NOMO-1 treated with DMSO at 0.1 percent for 48 hours (cell line): ENCODE measurements around the gene PRR7.
A peak's percentile ranks its signal among the peaks of the same experiment; 100 is the strongest.

Source experiments
- DNase-seq: peaks from one replicate; lab custom pipeline; 2025; ENCODE audit not compliant: unreplicated experiment; lab: John Stamatoyannopoulos, UW

The PRR7 gene

DNA sequence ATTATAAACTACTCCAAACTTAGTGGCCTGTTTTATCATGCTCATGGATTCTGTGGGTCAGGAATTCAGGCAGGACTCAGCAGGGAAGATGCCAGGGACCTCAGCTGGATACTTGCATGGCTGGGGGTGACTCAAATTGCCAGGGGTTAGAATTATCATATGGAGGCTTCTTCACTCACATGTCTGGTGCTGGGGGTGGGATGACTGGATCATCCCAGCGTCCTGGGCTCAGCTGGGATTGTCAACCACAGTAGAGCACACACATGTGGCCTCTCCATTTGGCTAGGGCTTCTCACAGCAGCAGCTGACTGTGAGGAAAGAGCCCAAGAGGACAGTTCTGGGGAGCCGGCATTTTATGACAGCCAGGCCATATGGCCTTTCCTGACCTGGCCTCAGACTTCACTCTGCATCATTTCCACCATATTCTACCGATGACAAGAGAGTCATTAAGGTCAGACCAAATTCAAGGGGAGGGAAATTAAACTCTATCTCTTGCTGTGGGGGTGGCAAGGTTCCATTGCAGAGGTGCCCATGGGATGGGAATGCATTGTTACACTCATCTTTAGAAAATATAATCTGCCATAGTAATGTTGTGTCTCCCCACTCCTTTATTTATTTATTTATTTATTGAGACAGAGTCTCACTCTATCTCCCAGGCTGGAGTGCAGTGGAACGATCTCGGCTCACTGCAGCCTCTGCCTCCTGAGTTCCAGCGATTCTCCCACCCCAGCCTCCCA, 25.4 kb upstream of the PRR7 start:
- no peak for DNase-seq

DNA sequence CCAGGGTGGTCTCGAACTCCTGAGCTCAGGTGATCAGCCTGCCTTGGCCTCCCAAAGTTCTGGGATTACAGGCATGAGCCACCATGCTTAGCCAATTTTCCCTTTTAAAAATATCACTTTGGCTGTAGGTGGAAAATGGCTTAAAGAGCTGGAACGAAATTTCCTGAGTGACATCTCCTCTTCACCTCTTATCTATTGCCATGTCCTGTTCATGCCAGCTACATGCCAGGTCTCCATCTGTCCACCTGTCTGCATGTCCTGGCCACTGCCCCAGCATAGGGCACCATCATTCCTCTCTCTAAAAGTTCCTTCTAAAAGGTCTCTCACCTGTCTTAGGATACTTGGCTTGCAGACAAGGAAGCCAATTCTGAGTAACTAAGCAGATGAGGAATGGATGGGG, 22.9 kb upstream of the PRR7 start:
- no peak for DNase-seq

DNA sequence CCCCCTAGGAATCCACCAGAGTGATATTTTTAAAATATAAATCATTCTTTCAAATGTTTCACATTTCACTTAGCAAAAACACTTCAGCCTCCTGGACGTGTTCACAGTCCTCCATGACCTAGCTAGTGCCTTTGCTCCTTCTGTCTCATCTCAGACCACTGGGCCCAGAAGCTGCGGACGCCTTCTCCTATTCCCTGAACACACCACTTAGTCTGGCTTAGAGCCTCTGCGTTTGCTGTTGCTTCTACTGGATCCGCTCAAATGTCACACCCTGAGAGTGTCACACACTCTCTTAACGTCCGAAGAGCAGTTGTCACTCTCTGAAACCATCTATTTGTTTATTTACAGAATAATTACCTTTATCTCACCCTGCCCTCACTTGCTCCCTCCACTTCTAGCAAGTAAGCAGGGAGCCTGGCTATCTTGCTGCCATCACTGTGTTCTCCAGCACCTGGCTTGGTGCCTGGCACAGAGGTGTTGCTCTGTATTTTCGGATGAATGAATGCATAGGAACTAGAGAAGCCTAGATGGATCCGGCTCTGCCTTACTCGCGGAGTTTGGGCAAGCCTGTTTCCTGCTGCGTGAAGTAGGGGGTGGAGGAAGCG, 21.3 kb upstream of the PRR7 start:
- DNase-seq: no peak

DNA sequence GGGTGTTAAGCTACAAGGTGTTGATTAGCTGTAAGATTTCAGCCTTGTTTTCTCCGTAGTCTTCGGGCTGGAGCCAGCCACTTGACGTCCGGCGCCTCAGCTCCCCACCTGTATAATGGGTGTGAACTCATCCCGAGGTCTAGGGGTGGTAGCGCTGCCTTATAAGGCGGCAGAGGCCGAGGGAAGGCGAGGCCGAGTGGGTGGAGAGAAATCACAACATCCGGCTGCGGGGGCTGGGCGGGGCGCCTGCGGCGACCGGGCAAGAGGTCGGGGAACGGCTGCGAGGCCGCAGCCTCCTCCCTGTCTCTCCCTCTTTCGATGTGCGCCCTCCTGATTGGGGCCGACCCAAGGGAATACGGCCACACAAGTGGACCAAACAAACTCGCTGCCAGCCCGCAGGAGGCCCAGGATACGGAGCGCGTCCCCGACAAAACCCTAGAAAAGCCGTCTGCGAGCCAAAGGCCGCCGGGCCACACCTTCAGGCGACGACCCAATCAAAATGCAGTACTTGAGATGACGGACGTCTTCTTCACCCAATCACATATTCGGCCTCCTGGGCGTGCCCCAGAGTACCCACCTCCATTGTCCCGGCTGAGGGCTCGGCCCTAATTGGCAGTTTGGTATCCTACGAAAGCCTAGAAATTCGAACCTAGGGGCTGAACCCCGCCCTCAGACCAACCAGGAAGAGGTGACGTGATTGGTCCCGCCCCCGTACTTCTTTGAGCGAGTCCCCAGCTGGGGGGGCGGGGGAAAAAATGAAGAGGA, 20.6 kb upstream of the PRR7 start:
- DNase-seq: peak; percentile 100

DNA sequence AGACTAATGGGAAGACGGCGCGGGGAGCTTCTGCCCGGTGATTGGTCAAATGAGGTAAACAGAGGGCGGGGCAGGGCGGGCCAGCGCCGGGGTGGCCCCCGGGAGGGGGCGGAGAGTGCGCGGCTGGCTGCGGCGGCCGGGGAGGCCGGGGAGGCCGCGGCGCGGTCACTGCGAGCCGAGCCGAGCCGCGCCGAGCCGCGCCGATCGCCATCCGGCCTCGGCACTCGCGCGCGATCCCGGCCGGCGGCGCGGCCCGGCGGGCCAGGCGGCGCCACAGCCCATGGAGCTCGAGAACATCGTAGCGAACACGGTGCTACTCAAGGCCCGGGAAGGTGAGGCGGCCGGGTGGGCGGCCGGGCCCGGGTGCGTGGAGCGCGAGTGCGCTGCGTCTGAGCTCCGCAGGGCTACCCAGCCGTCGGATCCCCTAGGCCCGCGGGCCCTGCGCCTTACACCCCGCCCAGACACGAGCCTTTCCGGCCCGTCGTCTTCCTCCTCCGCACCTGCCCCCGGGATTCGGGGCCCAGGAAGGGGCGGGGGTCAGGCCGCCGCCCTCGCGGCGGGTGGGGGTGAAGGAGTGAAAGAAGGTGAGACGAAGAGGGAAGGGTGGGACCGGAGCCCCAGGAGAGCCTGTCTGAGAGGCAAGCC, 19.9 kb upstream of the PRR7 start, which contains the start of gene GRK6:
Gene GRK6, plus strand, starts transcription at position 111 of the 645 bp plus-strand sequence. Its CDS starts 170 bp downstream, at position 281.
- no peak for DNase-seq

DNA sequence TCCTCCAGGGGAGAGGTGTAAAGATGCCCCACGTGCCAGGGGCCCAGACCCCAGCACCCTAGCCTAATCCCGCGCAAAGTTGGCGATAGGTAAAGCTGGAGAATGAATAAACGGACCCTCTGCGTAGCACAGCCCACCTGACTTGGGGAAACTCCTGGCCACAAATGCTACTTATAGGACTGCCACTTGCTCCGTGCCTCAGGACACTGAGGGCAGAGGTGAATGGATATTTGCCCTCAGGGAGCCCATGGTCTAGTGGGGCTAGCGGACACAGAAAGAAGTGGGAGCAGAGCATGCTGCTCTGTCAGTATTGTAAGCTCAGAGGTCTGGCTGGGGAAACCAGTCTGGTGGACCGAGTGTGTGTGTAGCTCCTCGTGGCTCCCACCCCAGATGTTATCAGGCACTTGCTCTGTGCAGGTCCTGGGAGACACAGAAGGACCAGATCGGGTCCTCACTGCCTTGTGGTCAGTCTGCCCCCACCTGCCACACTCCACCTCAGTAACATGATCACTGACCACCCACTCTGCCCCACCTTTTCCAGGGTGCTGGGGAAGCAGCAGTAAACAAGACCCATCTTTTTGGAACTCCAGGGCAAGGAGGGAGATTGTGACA, 19.3 kb upstream of the PRR7 start:
- DNase-seq: no peak

DNA sequence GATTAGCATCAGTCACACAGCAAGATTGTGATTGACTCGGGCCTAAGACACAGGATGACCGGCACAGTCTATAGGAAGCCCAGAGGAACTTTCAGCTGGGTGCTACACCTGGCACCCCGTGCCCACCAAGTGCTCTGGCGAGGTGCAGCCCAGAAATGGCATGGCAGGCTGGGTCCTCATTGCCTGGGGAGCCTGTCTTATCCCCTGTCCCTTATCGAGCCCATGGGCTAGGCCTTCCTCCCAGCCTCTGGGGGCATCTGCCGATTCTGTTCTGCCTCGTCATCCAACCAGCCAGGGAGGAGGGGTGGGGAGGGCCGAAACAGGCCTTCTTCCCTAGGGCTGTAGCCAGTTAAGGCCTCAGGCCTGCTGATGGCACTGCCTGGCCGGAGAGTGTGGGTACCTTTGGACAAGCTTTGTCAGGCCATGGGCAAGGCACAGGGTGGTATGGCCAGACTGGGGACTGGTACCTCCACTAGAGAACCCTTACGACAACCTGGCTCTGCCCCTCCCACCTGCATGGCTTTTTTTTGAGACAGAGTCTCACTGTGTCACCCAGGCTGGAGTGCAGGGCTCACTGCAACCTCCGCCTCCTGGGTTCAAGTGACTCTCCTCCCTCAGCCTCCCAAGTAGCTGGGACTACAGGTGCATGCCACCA, 18.6 kb upstream of the PRR7 start:
- peak; percentile 58 for DNase-seq

DNA sequence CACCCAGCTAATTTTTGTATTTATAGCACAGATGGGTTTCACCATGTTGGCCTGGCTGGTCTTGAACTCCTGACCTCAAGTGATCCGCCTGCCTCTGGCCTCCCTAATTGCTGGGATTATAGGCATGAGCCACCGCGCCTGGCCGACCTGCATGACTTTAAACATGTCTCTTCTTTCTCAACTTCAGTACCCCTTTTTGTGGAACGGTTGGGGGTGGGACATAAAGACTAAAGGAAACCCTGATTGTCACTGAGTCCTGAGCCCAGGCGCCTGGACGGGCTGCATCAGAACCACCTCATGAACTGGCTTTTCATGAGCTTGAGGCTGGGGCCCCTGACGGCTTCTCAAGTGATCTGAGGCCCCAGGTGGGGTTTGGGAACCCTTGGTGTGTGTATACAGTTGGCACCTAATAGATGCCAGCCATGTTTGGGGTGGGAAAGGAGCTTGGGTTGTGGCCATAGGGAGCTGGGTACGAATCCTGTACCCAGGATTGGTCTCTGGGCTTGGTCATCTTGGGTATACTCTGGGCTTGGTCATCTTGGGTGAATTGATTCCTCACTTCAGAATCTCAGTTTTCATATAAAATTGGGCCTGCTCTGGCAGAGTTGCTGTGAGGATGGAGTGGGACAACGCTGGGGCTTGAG, 17.9 kb upstream of the PRR7 start:
- no peak for DNase-seq

DNA sequence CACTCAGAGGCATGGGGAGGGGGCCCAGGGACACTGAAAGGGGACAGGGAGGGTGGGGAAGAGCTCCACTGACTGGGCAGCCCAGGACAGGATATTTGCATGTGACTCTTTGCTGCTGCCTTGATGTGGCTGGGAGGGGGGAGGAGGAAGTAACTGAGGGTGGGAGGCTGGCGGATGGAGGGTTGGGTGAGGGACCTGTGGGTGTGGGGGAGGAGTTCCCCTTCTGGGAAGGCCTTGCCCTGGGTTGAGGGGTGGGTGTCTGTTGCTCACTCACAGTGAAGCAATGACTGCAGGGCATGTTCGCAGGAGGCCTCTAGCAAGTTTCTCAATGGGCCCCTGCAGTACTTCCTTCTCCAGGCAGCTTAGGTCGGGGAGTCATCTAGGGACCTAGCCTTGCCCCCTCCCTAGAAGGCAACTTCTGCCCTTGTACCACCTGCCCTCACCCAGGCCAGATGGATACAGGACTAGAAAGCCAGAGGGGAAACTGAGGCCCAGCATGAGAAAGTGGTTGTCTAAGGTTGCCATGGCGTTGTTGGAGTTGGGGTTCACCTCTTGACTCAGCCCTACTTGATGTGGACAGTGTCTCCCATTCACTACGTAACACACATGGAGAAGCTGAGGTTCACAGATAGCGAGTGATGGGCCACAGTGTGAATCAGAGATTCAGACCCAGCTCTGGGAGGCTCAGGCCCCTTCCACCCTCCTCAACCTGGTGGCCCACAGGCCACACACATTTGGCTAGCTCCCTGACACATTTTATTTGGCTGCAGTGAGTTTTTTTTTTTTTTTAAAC, 17.2 kb upstream of the PRR7 start:
- DNase-seq: peak; percentile 98

DNA sequence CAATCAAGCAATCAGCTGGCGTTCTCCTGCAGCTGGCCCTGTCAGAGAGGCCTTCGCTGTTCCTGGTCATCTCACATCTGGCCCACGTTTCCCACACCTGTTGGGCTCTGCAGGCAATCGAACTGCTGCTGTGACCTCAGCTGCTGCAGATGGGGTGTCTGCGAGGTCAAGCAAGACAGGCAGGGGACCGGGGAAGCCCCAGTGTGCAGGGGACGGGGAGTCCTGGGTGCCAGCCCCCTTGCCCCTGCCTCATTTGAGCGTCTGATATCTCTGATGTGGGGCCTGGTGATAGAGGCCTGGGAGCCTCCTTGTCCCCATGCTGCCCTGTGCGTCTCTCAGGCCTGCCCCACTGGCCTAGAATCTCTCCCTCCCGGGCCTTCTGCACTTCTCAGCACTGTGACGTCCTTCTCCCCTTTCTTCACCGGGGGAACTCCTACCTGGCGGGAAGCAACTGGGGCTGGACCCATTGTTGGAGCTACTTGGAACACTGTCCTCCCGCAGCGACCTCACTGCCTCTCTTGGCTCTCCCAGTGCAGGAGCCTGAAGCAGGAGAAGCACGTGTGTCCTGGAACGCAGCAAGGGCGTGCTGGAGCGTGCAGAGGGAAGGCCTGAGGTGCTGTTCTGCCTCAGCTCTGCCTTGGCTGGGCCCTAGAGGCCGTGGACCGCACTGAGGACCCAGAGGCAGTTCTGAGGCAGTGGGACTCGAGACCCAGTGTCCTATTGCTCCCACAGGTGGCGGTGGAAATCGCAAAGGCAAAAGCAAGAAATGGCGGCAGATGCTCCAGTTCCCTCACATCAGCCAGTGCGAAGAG, 16.3 kb upstream of the PRR7 start:
- no peak for DNase-seq

DNA sequence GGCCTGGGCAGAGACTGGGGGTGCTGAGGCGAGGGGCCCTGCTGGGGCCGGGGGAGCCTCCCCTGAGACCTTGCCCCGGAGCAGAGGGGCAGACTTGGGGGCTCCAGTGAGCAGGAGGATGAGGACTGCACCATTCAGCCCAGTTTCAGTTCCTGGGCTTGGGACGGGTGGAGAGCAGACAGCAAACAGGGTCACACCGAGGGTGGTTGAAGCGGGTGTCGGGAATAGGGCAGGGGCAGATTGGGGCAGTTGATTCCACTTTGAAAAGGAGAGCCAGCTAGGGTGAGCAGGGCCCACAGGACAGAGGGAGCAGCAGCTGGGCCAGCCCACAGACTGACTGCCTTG, 15.7 kb upstream of the PRR7 start:
- DNase-seq: no peak

DNA sequence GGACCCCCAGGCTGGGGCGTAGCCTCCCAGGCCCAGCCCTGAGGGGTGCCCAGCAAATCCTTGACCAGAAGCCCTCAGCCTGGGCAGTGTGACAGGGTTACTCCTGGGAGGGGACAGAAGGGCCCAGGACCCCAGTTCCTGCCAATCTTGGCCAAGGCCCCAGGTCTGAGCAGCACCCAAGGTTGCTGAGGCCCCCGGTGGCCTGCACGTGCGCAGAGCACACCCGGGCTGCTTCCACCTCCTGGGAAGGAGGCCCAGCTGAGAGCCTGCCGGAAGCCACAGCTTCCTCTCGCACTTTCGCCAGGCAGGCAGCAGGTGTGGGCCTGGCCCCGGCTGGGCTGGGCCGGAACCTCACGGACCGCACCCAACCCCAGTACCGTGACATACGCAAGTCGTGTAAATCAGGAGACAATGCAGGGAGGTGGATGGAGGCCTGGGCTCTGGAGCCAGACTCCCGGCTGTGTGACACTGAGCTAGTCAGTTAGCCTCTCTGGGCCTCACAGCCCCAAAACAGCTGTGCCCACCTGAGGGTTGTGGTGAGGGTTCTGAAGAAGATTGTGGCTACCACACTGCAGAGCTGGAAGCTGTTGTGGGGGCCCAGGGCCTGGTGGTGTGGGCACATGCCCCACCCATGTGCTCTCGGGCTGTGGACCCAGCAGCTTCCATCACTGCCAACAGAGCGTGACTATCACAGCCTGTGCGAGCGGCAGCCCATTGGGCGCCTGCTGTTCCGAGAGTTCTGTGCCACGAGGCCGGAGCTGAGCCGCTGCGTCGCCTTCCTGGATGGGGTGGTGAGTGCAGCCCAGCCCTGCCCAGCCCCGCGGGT, 15.1 kb upstream of the PRR7 start:
- DNase-seq: peak; percentile 47

DNA sequence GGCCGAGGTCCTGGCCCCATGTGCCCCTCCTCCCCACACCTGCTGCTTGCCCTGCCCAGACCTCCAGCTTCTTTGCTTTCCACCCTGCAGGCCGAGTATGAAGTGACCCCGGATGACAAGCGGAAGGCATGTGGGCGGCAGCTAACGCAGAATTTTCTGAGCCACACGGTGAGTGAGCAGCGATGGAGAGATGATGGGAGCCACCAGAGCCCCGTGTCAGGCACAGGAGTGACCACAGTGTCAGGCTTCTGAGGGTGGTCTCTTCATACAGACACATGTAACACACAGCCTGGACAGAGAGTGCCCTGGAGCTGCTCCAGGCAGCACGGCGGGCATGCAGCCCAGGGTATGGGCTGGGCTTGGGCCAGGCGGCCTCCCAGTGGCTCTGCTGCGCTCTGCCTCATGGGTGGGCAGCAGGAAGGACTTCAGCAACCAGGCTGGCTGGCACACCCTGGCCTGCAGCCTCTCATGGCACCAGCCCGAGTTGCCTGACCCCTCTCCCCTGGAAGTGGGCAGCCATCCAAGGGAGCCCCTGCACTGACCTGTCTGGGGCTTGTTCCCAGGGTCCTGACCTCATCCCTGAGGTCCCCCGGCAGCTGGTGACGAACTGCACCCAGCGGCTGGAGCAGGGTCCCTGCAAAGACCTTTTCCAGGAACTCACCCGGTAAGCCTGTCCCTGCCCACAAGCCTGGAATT, 14.3 kb upstream of the PRR7 start:
- no peak for DNase-seq

DNA sequence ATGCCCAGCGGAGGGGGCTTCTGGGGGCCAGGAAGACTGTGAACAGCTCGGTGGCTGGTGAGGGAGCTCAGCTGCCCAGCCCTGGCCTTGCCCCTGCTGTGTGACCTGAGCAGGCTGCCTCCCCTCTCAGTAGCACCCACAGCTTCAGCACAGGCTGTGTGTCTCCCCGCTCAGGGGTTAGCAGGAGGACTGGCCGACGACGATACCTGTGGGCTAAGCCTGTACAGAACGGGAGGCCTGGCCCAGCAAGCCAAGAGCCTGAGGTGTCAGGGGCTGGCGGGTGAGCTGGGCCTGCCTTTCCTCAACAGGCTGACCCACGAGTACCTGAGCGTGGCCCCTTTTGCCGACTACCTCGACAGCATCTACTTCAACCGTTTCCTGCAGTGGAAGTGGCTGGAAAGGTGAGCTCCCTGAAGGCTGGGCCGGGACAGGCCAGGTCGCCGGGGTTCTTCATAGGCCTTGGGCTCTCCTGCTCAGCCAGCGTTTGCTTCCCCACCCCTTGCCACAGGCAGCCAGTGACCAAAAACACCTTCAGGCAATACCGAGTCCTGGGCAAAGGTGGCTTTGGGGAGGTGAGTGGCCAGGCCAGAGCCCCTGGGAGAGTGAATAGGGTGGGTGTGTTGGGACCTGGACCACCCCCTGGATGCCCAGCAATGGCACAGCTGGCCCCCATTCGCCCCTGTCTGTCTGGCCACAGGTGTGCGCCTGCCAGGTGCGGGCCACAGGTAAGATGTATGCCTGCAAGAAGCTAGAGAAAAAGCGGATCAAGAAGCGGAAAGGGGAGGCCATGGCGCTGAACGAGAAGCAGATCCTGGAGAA, 13.6 kb upstream of the PRR7 start:
- DNase-seq: no peak

DNA sequence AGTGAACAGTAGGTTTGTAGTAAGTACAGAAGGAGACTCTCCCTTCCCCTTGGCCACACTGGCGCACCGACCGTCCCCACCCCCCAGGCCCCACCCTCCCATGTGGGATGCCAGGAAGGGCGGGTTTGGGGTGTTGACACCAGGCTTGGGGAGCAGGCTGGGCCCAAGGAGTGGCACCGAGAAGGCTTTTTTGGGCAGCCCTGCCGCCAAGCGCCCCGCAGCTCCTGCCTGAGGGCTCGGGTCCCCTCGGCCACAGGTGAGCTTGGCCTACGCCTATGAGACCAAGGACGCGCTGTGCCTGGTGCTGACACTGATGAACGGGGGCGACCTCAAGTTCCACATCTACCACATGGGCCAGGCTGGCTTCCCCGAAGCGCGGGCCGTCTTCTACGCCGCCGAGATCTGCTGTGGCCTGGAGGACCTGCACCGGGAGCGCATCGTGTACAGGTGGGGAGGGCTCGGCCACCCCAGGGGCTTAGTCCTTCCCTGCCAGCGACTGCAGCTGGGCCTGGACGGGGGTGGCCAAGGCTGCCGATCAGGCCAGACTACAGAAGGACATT, 12.9 kb upstream of the PRR7 start:
- DNase-seq: no peak

DNA sequence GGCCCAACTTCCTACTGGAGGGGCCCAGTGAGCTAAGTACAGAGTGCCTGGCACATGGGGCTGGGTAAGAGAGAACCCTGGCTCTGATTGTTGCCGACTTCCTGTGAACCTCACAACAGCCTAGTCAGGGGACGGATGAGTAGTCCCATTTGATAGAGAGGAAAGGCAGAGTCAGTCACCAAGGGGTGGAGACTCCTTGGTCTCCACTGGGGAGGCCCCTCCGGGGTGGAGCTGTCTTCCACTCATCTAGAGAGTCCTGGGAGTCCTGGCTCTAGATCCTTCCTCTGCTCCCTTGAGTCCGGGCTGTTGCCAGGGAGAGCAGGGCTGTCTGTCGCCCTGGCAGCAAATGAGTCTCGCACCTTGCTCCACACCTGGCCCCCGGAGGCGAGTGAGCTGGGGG, 12.2 kb upstream of the PRR7 start:
- DNase-seq: no peak
